Activated CD4-positive, alpha-beta T cell treated with anti-CD3 and anti-CD28 coated beads, Interleukin-2, amount 50 U/mL, for 24 hours (primary cell): Measurements from ENCODE around the gene SETD7.

Source experiments
- DNase-seq, 2 donors: peaks; one replicate each; pipeline ENCODE4 v3.0.0-alpha.2; 2020; ENCODE audit warnings: low read depth in 1 of 2, low spot score in 1 of 2

The SETD7 gene

DNA sequence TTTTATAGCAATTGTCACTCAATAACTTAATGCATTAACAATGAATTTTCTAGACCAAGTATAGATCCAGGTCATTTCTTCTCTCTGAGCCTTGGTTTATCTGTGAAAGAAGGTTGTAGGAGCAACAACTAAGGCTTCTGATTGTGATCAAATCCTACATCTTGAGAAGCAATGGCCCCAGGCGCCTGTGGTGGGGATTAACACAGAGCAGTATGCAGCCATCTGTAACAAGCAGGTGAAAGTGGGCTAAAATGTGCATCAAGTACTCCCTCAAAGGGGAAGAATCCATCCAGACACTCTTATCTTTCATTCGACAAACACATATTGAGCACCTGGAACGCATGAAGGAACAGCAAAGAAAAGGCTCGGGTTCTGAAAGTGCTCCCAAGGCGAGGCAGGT lies 19.1 kb upstream of the SETD7 start:
- DNase-seq, result no peak

DNA sequence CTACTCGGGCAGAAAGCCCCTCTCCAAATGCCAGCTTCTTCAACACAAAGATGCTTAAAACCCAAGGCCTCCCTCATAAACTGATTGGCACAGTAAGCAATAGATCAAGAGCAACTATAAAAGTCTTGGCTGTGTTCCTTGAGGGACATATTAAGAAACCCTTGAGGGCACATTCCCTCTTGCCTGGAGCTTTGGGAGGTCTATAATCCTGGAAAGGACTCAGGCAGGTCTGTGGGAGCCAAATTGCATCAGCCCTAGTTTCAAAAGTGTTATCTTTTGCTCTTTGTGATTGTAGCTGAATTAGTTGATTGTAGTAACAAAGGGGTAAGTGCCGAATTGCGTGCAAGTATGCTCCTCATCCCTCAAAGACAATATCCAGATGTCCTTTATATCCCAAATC lies 18.6 kb upstream of the SETD7 start:
- DNase-seq, result no peak

DNA sequence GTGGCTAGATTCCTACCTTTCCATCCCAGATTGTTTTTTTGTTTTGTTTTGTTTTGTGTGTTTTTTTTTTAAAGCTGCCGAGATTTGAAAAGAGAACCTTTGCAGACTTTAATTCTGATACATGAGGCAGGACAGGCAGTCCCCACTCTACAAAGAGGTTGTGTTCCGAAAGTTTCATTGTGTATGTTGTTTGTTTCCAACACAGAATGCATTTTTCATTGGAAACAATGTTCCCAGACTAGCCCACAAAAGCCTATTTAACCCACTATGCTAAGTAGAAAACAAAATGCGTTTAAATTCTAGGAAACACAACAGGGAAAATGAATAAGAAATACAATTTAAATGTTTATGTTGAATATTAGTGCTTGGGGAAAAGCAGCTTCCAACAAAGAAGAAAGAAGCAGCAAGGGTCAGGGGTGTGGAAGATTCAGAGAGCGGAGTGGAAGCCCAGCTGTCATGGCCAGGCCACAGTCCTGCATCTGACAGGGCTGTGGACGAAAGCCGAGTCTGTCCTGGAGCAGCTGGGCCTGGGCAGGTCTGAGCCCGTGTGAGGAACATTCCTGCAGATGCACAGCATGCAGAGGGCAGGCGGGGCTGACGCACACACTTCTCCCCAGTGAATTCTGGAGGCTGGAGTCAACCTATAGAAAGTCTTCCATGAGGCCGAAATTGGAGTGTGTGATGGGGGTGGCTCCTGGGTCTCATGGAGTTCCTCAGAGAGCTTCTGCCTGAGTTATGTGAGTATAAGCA lies 12.4 kb upstream of the SETD7 start:
- DNase-seq, result no peak

DNA sequence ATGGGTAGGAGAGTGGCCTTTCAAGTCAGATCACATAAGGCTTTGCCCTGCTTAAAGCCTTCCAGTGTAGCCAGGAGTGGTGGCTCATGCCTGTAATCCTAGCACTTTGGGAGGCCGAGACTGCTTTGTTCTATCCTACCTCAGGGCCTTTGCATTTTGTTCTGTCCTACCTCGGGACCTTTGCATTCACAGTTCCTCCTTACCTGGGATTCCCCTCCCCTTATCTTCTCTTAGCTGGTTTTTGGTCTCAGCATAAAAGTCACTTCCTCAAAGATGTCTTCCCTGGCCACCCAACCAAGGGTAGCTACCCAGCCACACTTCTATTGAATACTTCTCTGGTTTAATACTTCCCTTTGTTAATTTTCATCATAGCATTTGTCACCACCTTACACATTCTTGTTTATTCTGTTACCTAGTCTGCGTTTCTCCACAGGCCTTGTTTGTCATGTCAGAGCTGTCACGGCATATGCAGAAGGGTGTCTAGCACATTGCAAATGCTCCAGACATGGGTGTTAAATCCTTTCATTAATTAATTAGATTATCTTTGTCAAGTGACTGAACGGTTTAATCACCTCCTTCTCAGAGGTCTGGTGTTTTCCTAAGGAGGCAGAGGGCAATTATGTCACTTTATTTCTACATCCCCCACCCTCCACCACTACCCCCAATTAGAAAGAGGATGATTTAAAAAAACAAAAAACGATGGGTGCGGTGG lies 11.3 kb upstream of the SETD7 start:
- DNase-seq, result no peak

DNA sequence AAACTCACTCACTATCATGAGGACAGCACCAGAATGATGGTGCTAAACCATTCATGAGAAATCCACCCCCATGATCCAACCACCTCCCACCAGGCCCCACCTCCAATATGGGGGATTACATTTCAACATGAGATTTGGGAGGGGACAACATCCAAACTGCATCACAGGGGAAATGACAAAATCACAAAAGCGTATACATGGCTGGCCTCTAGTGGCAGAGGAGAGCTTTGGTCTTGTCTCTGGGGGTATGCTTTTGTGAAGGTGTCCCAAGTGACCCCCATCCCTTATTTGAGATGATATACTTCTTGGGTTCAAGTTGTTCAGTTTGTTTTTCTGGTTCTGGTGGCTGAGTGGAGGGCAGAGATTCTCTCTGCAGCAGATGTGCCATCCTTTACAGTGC lies 8.5 kb upstream of the SETD7 start:
- DNase-seq, result no peak

DNA sequence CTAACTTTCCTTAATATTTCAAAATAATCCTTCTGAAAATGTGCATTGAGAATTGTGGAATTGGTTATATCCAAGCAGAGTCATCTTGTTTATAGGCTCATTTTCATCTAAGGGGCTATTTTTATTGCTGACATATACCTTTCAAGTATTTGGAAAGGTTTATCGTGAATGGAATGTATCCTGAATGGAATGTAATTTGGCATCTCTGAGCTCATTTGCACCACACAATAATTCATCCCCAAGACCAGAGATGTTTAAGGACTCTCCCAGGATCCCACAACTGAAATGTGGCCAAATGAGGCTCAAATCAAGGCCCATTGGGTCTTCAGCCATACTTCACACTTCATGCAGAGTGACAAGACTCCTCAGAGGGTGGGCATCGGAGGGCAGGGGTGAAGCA lies 7.5 kb upstream of the SETD7 start:
- no peak for DNase-seq

DNA sequence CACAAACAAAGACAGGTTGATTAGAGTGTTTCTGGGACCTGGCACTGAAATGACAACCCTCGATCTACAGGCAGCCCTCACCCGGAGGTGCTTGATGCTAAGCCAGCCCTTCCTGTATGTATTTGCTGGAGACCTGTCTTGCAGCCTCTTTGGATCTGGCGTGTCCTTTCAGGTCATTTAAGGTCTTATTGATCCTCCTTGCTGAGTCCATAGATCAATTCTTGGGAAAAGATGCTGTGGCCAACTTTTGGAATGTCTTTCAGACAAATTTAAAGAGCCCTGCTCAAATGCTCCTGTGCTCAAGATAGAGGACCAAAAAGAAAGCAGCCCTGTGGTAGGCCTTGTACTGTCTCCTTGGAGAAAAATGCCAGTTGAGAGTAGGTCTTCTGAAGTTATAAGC lies 6.8 kb upstream of the SETD7 start:
- no peak for DNase-seq

DNA sequence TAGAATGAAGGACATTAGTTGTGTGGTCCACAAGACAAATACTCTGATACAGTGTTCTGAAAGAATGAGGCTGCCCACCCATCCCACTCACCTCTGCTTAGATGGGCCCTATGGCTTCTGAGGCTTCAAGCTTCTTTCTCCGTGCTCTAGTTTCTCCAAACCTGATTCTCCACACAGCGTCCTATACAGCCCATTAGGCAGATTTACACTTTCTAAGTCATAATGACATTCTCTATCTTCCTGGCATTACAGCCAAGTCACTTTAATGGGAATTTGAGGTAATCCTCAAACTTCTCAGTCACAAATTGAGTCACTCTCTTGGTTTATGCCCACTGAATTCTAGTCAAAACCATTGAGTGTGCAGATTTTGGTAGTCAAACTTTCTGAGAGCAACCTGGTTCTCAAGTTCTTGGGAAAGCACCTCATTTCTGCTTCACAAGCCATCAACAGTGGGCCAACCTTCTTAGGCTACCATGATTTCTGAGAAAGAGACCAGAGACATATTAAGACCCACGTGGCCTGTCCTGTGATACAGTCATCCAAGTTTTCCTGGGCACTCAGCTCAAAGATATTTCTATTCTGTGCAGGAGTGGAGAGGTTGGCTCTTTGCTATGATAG lies 6.2 kb upstream of the SETD7 start:
- DNase-seq, result no peak

DNA sequence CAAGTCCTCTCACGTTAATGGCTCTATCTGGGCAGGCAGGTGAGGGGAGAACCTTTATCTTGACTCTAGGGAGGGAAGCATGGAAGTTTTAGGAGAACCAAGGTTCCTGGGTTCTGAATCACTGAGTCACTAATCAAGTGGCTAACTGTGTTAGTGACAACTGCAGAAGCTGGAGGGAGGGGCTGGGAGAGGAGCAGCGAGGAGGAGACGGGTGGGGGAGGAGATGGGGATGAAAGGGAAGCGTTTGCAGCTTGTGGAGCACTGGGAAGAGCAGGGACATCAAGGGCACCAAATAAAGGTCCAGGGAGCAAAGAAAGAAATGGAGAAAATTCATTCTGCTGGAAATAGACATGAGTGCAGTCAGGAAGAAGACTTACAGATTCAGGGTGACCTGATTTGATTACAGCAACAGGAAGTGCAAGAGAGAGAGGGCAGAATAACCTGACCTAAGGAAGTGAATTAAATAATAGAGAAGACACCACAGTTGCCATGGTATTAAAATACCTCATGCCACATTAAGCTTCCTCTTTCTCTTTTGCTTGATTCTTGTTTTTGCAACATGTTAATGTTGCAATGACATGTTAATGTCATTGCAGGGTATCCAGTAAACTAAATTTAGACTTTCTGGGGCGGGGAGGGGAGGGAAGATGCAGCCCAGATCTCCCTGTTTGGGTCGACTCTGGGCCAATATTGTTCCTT lies 4.5 kb upstream of the SETD7 start:
- no peak for DNase-seq

DNA sequence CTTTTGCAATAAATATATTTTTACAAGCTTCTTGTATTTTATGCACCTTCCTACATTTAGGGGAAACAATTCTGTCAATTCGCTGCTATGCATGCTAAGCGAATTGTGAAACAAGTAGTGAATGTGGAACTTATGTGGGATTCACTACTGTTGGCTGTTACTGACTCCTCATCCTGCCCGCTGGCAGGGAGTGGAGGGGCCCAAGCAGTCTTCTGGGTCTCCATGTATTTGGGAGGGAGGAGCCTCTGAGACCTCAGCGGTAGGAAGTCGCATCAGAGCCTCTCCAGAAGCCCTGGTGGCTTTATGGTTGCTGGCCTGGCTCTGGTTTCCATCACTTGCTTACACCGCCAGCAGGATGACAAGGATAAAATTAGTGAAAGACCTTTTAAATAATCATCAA lies 3.7 kb upstream of the SETD7 start:
- DNase-seq, result no peak

DNA sequence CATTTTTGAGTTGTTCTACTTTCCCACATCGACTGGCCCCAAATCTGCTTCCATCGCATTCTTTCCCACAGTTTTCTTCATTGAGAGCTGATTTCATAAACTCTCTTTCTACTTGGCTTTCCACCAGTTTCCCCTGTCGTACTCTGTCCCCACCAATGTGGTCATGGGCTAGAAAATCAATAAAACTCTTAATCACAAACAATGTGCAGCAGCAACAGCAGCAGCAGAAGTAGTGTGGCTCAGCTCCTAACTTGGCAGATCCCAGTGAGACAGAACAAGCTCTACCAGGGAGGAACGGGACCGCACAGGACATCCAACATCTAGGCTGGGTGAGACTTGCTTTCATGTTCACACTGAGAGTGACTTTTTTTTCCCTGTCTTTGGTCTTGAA lies 3.1 kb upstream of the SETD7 start:
- no peak for DNase-seq

DNA sequence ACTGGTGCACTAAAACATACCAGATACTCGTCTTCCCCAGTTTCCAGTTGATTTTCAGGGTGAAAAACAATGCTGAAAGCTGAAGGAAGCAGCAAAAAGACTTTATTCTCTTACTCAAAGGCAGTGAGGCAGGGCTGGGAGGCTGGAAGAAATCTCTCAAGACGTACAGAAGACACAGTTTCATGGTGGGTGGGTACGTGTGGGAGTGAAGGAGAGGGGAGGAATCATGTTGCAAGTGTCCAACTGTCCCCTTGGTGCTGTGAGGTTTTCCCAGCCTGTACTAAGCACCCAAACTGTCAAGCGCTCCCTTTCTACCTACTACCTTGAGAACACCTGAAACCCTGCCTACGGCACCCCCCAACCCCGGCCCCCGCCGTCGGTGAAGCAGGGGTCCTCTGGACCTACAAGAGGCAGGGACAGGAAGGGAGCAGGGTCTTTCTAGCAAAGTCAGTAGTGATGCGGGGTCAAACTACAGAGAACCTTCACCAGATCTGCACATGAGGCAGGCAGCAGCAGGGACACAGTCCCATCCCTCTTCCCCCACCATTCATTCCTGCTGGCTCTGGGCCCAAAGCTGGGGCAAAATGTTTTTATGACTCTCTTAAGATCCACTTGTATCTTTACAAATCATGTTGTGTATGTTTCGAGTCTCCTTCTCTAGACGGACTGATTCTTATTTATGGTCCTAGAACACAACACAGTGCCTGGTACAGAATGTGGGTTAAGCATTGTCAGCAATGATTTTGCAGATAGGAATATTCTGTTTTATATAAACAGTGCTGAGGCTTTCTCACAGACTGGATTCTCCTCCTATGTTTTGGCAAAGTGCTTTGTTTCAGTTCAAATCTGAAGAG lies 2.4 kb upstream of the SETD7 start:
- no peak for DNase-seq

DNA sequence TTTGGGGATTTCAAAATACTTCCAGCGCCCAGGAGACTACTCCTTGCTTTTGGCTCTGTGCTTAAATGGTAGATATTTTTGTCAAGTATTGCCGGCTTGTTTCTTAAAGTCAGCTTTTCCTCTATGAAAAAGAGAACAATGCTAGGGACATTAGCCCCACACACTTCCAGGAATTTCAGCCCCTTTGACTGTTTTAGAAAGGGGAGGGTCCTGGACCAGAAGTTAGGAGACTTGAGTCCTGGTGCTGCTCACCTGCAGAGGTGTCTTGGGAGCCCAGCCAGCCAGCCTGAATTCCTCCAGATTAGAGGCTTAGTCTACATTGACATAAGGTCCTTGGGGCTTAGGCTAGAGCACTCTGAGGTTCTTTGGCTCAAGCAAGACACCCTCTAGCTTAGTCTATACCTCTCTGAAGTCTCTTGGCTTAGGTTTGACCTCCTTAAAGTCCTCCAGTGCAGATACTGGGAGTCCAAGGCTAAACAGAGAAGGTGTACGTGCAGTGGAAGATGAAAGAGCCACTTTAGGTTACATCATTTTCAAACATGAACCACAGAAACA lies 1.6 kb upstream of the SETD7 start:
- no peak for DNase-seq

DNA sequence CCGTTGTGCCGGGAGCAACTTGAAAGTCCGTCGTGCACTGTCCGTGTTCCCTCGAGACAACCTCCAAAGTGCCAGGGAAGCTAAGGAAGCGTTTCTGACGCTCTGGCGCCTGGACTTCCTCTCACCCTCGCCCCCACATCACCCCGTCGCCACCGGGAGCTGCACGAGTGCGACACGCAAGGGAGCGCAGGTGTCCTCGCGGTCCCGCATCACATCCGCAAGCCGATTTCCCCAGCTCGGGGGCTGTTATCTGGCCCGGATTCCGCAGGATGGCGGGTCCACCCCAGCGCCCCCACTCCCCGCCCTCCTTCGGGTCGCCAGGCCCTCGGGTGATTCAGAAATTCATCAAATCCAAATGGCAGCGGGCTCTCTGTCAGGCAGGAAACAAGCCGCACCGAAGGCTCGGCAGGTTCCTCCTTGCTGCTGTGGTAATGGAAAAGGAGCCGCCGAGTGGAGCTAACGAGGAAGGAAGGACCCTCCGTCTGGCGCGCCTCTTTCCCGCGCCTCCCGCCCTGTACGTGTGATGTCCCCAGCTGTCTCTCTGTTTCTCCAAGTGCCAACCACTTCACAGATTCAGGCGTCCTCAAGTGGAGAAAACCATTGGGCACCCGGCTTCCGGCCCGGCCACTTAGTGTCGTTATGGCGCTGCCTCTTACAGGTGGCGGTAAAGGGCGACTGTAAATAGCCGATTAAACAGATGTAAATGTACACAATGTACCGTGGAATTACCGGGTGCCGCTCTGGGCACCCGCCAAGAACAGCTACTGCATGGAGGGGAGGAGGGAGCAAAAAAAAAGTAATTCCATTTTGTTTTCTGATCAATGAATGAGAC lies 921 bp upstream of the SETD7 start:
- DNase-seq, result peak; percentile 27 to 36

DNA sequence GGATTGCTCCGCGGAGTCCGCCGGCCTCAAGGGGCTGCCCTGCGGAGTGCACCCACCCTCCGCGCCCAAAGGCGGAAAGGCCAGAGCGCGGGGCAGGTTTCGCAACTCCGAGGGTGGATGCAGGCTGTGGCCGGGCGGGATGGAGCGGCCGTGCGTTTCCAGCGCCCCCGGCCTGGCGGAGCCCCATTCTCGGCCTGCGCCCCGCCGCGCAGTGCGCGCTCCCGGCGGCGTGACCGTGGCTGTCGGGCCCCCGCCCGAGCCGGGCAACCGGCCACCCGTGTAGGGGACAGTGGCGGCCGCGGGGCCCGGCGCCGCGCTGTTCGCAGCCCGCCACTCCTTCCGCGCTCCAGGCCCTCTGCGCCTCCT lies 331 bp downstream of the SETD7 start:
- DNase-seq, result no peak

DNA sequence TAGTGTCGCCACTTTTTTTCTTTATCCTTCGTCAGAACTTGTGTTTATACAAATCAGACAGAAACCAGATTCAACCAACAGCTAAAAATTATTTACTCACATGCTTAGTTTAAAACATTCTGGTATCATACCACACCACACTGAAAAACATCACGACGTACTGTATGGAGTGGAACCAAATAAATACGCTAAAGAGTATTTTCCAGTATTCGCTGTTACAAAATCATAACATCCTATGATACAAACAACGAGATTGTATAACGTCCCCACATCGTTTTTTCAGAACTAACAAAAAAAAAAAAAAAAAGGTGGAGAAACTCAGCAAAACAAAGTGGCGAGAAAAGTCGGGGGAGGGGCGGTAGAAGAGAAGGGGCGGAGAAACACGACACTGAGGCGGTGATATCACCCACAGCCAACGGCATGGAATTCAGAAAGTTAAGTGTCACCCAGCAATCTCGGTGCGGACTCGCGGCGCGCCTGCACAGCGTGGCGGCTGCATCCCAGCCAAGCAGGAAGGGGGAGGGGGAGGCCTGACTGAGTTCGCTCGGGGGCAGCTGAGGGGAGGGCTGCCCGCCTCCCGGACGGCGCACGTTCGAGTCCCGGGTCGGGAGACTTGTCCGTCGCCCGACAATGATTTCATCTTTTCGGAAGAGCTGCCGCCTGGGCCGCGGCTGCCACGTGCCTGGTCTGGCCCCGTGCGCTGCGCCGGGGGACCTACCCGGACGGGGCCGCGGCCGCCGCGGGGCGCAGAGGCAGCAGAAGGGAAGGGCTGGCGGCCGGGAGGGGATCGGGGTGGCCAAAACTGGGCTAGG lies 920 bp downstream of the SETD7 start:
- DNase-seq, result peak; percentile 54 to 75

DNA sequence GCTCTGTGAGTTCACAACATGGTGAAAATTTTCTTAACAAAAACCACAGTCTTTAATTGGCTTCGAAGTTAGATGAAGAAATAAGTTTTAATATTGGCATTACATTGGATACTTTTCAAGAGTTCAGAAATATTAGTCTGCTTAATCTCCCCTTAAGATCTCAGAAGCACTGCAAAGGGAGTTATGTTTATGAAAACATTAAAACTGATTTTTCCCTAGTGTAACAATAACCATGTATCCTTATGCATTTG lies 1.5 kb downstream of the SETD7 start:
- no peak for DNase-seq

DNA sequence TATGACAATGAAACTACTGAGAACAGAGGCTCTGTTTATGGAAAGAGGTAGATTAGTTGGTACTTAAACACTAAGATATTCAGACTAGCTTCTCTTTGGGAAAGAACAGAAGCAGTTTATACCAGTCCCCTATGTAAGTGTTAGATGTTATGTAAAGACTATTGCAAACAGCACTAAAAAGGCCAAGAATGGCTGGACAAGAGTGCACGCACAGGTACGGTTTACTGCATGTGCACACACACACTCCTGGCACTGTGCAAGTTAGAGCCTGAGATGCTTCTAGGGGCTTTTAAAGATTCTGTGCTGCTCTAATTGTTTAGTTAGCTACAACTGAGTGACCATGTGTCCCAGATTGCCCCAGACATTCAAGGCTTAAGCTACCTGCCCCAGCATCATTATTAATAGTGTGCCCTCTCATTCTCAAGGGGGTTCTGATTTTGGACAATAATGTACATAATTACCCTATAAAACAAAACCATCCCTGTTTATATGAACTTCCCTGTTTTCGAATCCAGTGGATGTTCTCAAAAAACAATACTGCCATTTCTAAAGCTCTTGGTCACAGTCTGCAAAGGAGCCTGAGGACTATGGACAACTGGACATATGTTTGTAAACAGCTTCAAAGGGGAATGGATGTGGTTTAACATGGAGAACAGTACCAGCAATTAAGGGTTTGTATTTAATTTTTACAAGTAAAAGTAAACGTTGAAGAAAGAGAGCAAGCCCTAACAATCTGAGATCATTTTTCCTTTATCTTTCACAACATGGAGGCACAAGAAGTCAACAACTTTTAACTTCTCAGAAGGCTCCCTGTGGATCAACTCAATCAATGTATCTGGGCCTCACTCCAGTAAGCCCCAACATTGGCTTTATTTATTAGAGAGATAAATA lies 2.0 kb downstream of the SETD7 start:
- DNase-seq, result no peak
